Heart right ventricle (tissue), 16 donors: ENCODE results near the gene CATSPER3. TPM values are rescaled to one million over a fixed set of nuclear protein-coding genes. Genes with fewer than 3 reads are reported as not detected.

ENCODE experiments used
- ATAC-seq, 8 donors: fragments of 200-7000 bp; cut with Tn5 transposase; one replicate each; pipeline ENCODE4 v1.9.1; 2020; ENCODE audit warnings: mild to moderate bottlenecking in 8 of 8, moderate library complexity in 8 of 8, moderate number of reproducible peaks in 1 of 8
- DNase-seq, 2 donors: peaks; one replicate each; pipeline ENCODE4 v3.0.0-alpha.2; 2020
- H3K27ac ChIP-seq, 10 donors: fragments of 200-600 bp; sonication (generic) in 2 of 10; one replicate each; pipeline versions ENCODE4 v1.5.0 to v1.8.0; 2020 to 2022; ENCODE audit warnings: mild to moderate bottlenecking in 3 of 10
- H3K27me3 ChIP-seq, 7 donors: fragments of 200-600 bp; one replicate each; pipeline ENCODE4 v1.8.0; 2021 to 2022; ENCODE audit warnings: mild to moderate bottlenecking in 2 of 7
- H3K36me3 ChIP-seq, 9 donors: fragments of 200-600 bp; sonication (generic) in 1 of 9; one replicate each; pipeline versions ENCODE4 v1.5.0 to v1.8.0; 2020 to 2022; ENCODE audit warnings: mild to moderate bottlenecking in 2 of 9
- H3K4me1 ChIP-seq, 9 donors: fragments of 200-600 bp; sonication (generic) in 1 of 9; one replicate each; pipeline versions ENCODE4 v1.5.0 to v1.8.0; 2020 to 2022; ENCODE audit warnings: mild to moderate bottlenecking in 4 of 9
- H3K4me3 ChIP-seq, 10 donors: fragments of 200-600 bp; sonication (generic) in 2 of 10; one replicate each; pipeline versions ENCODE4 v1.5.0 to v1.8.0; 2020 to 2022; ENCODE audit warnings: mild to moderate bottlenecking in 7 of 10, moderate library complexity in 2 of 10
- H3K9me3 ChIP-seq, 11 donors: fragments of 200-600 bp in 10 of 11; sonication (generic) in 2 of 11; one replicate each; pipeline versions ENCODE4 v1.5.0 to v1.8.0; 2013 to 2022; ENCODE audit warnings: mild to moderate bottlenecking in 2 of 11, control low read depth in 1 of 11, moderate library complexity in 1 of 11
- WGBS, 2 donors: extraction: QIAGEN DNeasy Blood & Tissue Kit; methylation state at CpG; one replicate each; pipeline ENCODE4 v1.1.7; 2013; ENCODE audit warnings: inconsistent platforms in 1 of 2; 5-methylcytosine and 5-hydroxymethylcytosine counted together
- intact Hi-C, 10 donors: fragments of 100-400 bp; cut with DNase I; formaldehyde crosslinking; loops; one replicate each; pipeline versions ENCODE4 v1.11.1 to v1.14.2; 2022
- polyA plus RNA-seq, 2 donors: library from polyadenylated mRNA; stranded (reverse); fragments of 200-250 nt; gene quantifications; one replicate each; pipeline ENCODE4 v1.2.3, GENCODE V29; 2013
- total RNA-seq, 10 donors: library from RNA; stranded (reverse); fragmentation: NEBNext Ultra II Directional in 3 of 10; extraction: Animal tissue kit (Norgen Biotek cat#: 25700) in 3 of 10; gene quantifications; one replicate each; pipeline versions ENCODE4 v1.2.1 to v1.2.4, GENCODE V29; 2021 to 2023
- TF ChIP-seq, protein P1 (sequence below), 9 donors: fragments of 200-600 bp; sonication (generic) in 2 of 9; IDR thresholded peaks; one replicate each; pipeline versions ENCODE4 v1.5.0 to v1.8.0; 2021 to 2022; ENCODE audit warnings: antibody characterized with exemption in 9 of 9, mild to moderate bottlenecking in 5 of 9, moderate library complexity in 1 of 9
- donor health status: Arrhythmogenic right ventricular cardiomyopathy.
- donor health status: ischemic (EF 13 %, LVEDD 7.1; RV severe dilation, severe dysfunction).
- donor health status: healthy with polysubstance abuse.
- donor health status: DM: no; HTN: yes; CAD: no.
- donor health status: DM: no; HTN: no; CAD: no.
- donor health status: ischemic (EF 25% LVEDD 6.9; RV normal size, moderate dysfunction).
- donor health status: ischemic (EF 25% LVEDD 5.7; RV mildly dilated, moderate dysfunction).
- donor health status: healthy.
- donor health status: DM: yes; HTN: yes; CAD: no.
- donor health status: Ischemic cardiomyopathy.
- donor health status: ischemic (EF 35%, LVEDD 5.7; RV mildly dilated, moderate dysfunction).
- donor health status: nonischemic (EF 11% LVEDD 7.7; RV severe dilation, severe dysfunction).
- donor health status: DM: yes; HTN: yes; CAD: no.
- donor health status: PGD.
- donor health status: ischemic (EF 29% LVEDD 5.4; RV normal size, mild dysfunction).
- donor health status: nonischemic (EF 23%, LVEDD 6.1; RV moderate dilation, normal function).

Gene CATSPER3
- total and polyA plus RNA-seq, 12 donors: 0.37 to 1.1 (median 0.72) TPM

- no peak overlapping the region for H3K27ac ChIP-seq
- H3K4me1 ChIP-seq: peaks cover 0 to 10% (median 0%) of the 10 kb centered on the region in 9 donors
- no peak for ATAC-seq
- WGBS, 2 donors: 68% methylated on average over 2 of the region's 2 CpGs
- no peak for DNase-seq
- H3K27me3 ChIP-seq: peaks cover 0 to 33% (median 20%) of the 10 kb centered on the region in 7 donors
- H3K36me3 ChIP-seq: no peaks in the 10 kb centered on the region
- H3K9me3 ChIP-seq: no peaks in the 10 kb centered on the region
- intact Hi-C loops: loop anchor here in 3 of 10 donors (5.0 to 10.0 kb wide), 3 partner anchors 128 to 138 kb away; no protein-coding TSS in a partner anchor
- TF ChIP-seq, protein P1, sequence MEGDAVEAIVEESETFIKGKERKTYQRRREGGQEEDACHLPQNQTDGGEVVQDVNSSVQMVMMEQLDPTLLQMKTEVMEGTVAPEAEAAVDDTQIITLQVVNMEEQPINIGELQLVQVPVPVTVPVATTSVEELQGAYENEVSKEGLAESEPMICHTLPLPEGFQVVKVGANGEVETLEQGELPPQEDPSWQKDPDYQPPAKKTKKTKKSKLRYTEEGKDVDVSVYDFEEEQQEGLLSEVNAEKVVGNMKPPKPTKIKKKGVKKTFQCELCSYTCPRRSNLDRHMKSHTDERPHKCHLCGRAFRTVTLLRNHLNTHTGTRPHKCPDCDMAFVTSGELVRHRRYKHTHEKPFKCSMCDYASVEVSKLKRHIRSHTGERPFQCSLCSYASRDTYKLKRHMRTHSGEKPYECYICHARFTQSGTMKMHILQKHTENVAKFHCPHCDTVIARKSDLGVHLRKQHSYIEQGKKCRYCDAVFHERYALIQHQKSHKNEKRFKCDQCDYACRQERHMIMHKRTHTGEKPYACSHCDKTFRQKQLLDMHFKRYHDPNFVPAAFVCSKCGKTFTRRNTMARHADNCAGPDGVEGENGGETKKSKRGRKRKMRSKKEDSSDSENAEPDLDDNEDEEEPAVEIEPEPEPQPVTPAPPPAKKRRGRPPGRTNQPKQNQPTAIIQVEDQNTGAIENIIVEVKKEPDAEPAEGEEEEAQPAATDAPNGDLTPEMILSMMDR (IDR thresholded peaks at IDR 0.05): no peak
- H3K4me3 ChIP-seq: no peak overlapping the region
These were observed 89.5 kb downstream of the CATSPER3 start for GRCh38 chr5:135057233-135057632.

- Histone ChIP-seq H3K4me3 (no peak overlapping the region), H3K27me3 (peaks cover 0 to 27% (median 9%) of the 10 kb centered on the region in 7 donors), H3K27ac (no peak overlapping the region), H3K9me3 (no peaks in the 10 kb centered on the region), H3K4me1 (peaks cover 0 to 14% (median 0%) of the 10 kb centered on the region in 9 donors), H3K36me3 (no peaks in the 10 kb centered on the region)
- DNase-seq: no peak
- TF ChIP-seq, protein P1 (IDR thresholded peaks at IDR 0.05): no peak
- intact Hi-C loops: loop anchor here in 3 of 10 donors (5.0 to 10.0 kb wide), 3 partner anchors 126 to 136 kb away; no protein-coding TSS in a partner anchor
- WGBS, 2 donors: 66 to 70% methylated on average over 8 of the region's 8 CpGs
- no peak for ATAC-seq
These were observed 90.6 kb downstream of the CATSPER3 start for GRCh38 chr5:135058331-135058732.

DNA sequence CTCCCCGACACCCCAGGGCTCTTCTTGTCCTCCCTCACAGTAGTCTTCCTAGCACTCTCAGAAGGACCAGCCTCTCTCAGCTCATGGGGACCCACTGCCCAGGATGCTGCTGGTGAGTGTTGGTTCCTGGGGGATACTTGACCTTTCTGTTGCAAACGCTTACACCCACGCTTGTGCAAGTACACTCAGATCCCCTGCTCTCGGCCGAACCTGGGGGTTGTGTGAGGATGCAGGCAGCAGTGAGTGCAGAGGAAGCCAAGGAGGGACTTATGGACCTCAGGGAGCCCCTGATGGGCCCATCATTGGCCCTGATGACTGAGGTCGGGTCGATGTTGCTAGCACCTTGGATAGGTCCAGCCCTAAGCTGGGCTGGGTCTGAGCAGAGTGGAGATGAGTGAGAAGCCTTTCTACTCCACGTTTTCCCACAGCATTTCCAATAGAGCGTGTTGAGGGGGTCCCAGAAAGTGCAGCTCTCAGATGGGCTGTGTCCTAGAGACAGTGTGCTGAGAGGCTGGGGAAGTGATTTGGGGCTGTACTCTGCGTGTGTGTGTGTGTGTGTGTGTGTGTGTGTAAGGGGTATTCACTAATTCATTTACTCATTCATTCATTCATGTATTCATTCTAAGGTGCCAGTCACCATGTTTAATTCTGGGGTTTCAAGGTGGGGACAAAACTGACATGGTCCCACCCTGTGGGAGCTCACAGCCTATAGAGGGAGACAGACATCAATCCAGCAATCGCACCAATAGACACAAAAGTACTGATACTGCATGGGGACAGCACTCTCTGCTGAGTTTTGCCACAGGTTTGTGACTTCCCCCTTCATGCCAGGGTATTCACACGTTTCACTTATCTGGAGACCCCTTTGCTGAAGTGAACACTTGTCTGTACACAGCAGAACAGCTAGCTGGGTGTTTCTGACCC, 91.6 kb downstream of the CATSPER3 start:
- DNase-seq (no peak), ATAC-seq (no peak)
- Histone ChIP-seq H3K4me1 (peaks cover 0 to 14% (median 0%) of the 10 kb centered on the region in 9 donors), H3K27me3 (peaks cover 0 to 29% (median 6%) of the 10 kb centered on the region in 7 donors), H3K9me3 (no peaks in the 10 kb centered on the region), H3K4me3 (no peak overlapping the region), H3K36me3 (no peaks in the 10 kb centered on the region), H3K27ac (no peak overlapping the region)
- intact Hi-C loops: loop anchor here in 3 of 10 donors (5.0 to 10.0 kb wide), 3 partner anchors 126 to 136 kb away; no protein-coding TSS in a partner anchor
- TF ChIP-seq, protein P1 (IDR thresholded peaks at IDR 0.05): no peak
- 68 to 70% methylated on average over 12 of the region's 12 CpGs for WGBS, 2 donors

DNA sequence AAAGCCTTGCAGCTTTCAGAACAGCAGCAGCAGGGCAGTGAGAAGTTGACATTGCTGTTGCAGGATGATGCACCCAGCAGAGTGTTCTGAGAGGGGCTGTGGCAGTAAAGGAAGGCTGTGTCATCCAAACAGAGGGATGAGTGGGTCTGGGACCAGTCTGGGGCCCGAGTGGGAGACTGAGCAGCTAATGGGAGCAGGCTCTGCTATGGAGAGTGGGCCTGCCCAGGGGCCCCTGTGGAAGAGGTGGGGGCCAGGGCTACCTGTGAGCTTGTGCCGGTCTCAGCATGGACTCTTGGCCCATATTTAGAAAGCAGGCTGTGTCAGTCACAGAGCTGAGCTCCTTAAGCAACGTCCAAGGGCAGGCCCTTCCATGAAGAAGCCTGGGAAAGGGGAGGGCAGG, 92.3 kb downstream of the CATSPER3 start:
- Histone ChIP-seq H3K4me1 (peaks cover 0 to 14% (median 0%) of the 10 kb centered on the region in 9 donors), H3K27me3 (peaks cover 0 to 32% (median 5%) of the 10 kb centered on the region in 7 donors), H3K36me3 (no peaks in the 10 kb centered on the region), H3K4me3 (no peak overlapping the region), H3K27ac (no peak overlapping the region), H3K9me3 (no peaks in the 10 kb centered on the region)
- ATAC-seq (no peak), DNase-seq (no peak)
- TF ChIP-seq, protein P1 (IDR thresholded peaks at IDR 0.05): no peak
- intact Hi-C loops: no loop called here
- 71 to 84% methylated on average over 3 of the region's 3 CpGs for WGBS, 2 donors
